Activated CD8-positive, alpha-beta T cell treated with anti-CD3 and anti-CD28 coated beads for 36 hours (primary cell): Measurements from ENCODE around the gene UBE2G2. TPM values are rescaled to one million over a fixed set of nuclear protein-coding genes. Genes with fewer than 3 reads are reported as not detected.

Experiments used
- ATAC-seq: fragments of 200-7000 bp; cut with Tn5 transposase; one replicate; pipeline ENCODE4 v1.10.0; 2021; ENCODE audit warnings: mild to moderate bottlenecking, moderate library complexity
- CTCF ChIA-PET: fragments of 350-600 bp; sonication (Branson Sonifier 250); formaldehyde crosslinking; loops from one replicate; lab custom pipeline; 2021; ENCODE audit warnings: antibody characterized with exemption; lab: Charles Lee
- POLR2A ChIA-PET: fragments of 350-600 bp; sonication (Branson Sonifier 250); formaldehyde crosslinking; loops from one replicate; lab custom pipeline; 2021; ENCODE audit warnings: antibody characterized with exemption; lab: Charles Lee
- DNase-seq: peaks from one replicate; pipeline ENCODE4 v3.0.0-alpha.2; 2020
- H3K27ac Mint-ChIP-seq: one replicate; pipeline ENCODE4 v1.8.0; 2021; ENCODE audit warnings: mild to moderate bottlenecking, mixed read lengths
- H3K27me3 Mint-ChIP-seq: one replicate; pipeline ENCODE4 v1.8.0; 2021; ENCODE audit warnings: mixed read lengths
- H3K36me3 Mint-ChIP-seq: one replicate; pipeline ENCODE4 v1.8.0; 2021; ENCODE audit warnings: low read depth, mixed read lengths
- H3K4me1 Mint-ChIP-seq: one replicate; pipeline ENCODE4 v1.8.0; 2021; ENCODE audit warnings: low read depth, mixed read lengths
- H3K4me3 Mint-ChIP-seq: one replicate; pipeline ENCODE4 v1.8.0; 2021; ENCODE audit warnings: mild to moderate bottlenecking, moderate library complexity, mixed read lengths
- H3K9me3 Mint-ChIP-seq: one replicate; pipeline ENCODE4 v1.8.0; 2021; ENCODE audit warnings: mixed read lengths
- CTCF ChIP-seq: fragments of 200-600 bp; IDR thresholded peaks from one replicate; pipeline ENCODE4 v1.8.0; 2022; ENCODE audit warnings: antibody characterized with exemption, mild to moderate bottlenecking
- intact Hi-C: fragments of 100-400 bp; cut with micrococcal nuclease; formaldehyde crosslinking; loops from one replicate; pipeline ENCODE4 v1.10.0; 2022
- total RNA-seq, 2 experiments: library from RNA; stranded (reverse); gene quantifications; one replicate each; pipeline ENCODE4 v1.2.3, GENCODE V29; 2021

Gene UBE2G2
- total RNA-seq, 2 experiments from 2014 or later = 113 to 115 TPM

GRCh38 chr21:44822484-44823178 lies 21.0 kb upstream of the UBE2G2 start:
- Mint-ChIP-seq H3K27ac (no peak overlapping the region), H3K36me3 (no peaks in the 10 kb centered on the region), H3K4me3 (no peak overlapping the region), H3K9me3 (peaks cover 25% of the 10 kb centered on the region), H3K4me1 (no peaks in the 10 kb centered on the region), H3K27me3 (no peaks in the 10 kb centered on the region)
- CTCF ChIA-PET = interaction anchor here (1.3 to 1.8 kb wide), 3 partner anchors 19 to 29 kb away, joined by 3 to 8 read pairs (median 6); no protein-coding TSS in a partner anchor
- intact Hi-C loops = no loop called here
- no peak for DNase-seq
- POLR2A ChIA-PET = interaction anchor here (0.6 to 0.7 kb wide), 2 partner anchors 18 to 874 kb away, joined by 3 read pairs; no protein-coding TSS in a partner anchor
- ATAC-seq = no peak
- no peak for TF ChIP-seq CTCF

GRCh38 chr21:44820851-44821250 lies 19.2 kb upstream of the UBE2G2 start:
- POLR2A ChIA-PET = interaction anchor here (0.6 to 1.7 kb wide), 2 partner anchors 19 to 911 kb away, joined by 3 to 4 read pairs; partner anchors contain the start of gene UBE2G2
- CTCF ChIA-PET = interaction anchor here (0.7 to 1.5 kb wide), 2 partner anchors 20 to 21 kb away, joined by 4 read pairs; no protein-coding TSS in a partner anchor
- no peaks in the 10 kb centered on the region for H3K27me3 Mint-ChIP-seq
- H3K36me3 Mint-ChIP-seq = peaks cover 3% of the 10 kb centered on the region
- ATAC-seq (no peak), DNase-seq (no peak)
- H3K9me3 Mint-ChIP-seq = peaks cover 19% of the 10 kb centered on the region
- no peak overlapping the region for H3K4me3 Mint-ChIP-seq
- no peak for TF ChIP-seq CTCF
- intact Hi-C loops = no loop called here
- H3K27ac Mint-ChIP-seq = no peak overlapping the region
- peaks cover 11% of the 10 kb centered on the region for H3K4me1 Mint-ChIP-seq

- DNase-seq (no peak), ATAC-seq (no peak)
- peak overlapping the region; percentile 65 for H3K4me3 Mint-ChIP-seq
- ChIA-PET POLR2A (interaction anchor here (1.2 to 2.2 kb wide), 3 partner anchors 10 to 47 kb away, joined by 3 to 6 read pairs (median 4); partner anchors contain the start of gene UBE2G2), CTCF (interaction anchor here (1.5 to 3.4 kb wide), 3 partner anchors 10 to 26 kb away, joined by 4 to 8 read pairs (median 4); no protein-coding TSS in a partner anchor)
- H3K4me1 Mint-ChIP-seq = peaks cover 16% of the 10 kb centered on the region
- H3K9me3 Mint-ChIP-seq = peaks cover 19% of the 10 kb centered on the region
- H3K36me3 Mint-ChIP-seq = peaks cover 3% of the 10 kb centered on the region
- no peak overlapping the region for H3K27ac Mint-ChIP-seq
- no peak for TF ChIP-seq CTCF
- H3K27me3 Mint-ChIP-seq = no peaks in the 10 kb centered on the region
- intact Hi-C loops = no loop called here
Measured at GRCh38 chr21:44819283-44820243, 17.9 kb upstream of the UBE2G2 start.

GRCh38 chr21:44818640-44819011 lies 17.0 kb upstream of the UBE2G2 start:
- intact Hi-C loops = no loop called here
- TF ChIP-seq CTCF = no peak
- POLR2A ChIA-PET = interaction anchor here (0.5 to 2.2 kb wide), 3 partner anchors 10 to 34 kb away, joined by 3 to 6 read pairs (median 3); no protein-coding TSS in a partner anchor
- peaks cover 17% of the 10 kb centered on the region for H3K9me3 Mint-ChIP-seq
- H3K27ac Mint-ChIP-seq = no peak overlapping the region
- peaks cover 3% of the 10 kb centered on the region for H3K36me3 Mint-ChIP-seq
- peak overlapping the region; percentile 65 for H3K4me3 Mint-ChIP-seq
- H3K27me3 Mint-ChIP-seq = no peaks in the 10 kb centered on the region
- DNase-seq (no peak), ATAC-seq (no peak)
- H3K4me1 Mint-ChIP-seq = peaks cover 16% of the 10 kb centered on the region
- CTCF ChIA-PET = interaction anchor here (1.5 to 3.4 kb wide), 2 partner anchors 11 to 25 kb away, joined by 4 to 8 read pairs; no protein-coding TSS in a partner anchor
